Mesenchymal stem cell (in vitro differentiated cells and primary cell): ENCODE data around the gene CD8A.

Experiments
- DNase-seq: peaks from one replicate; pipeline ENCODE4 v3.0.0-alpha.2; 2013
- H2AFZ ChIP-seq: one replicate; pipeline ENCODE4 v1.6.1; 2013; ENCODE audit warnings: low read depth, mild to moderate bottlenecking, control low read depth, inconsistent platforms, low read length, moderate library complexity
- H2AK5ac ChIP-seq: 2 replicates; pipeline ENCODE4 v1.6.1; 2013; ENCODE audit warnings: low read length, moderate library complexity, mild to moderate bottlenecking, inconsistent platforms; ENCODE audit not compliant: severe bottlenecking
- H2BK120ac ChIP-seq: one replicate; pipeline ENCODE4 v1.6.1; 2013; ENCODE audit warnings: low read depth, mild to moderate bottlenecking, inconsistent platforms, low read length, moderate library complexity
- H2BK12ac ChIP-seq, 2 experiments: one replicate each; pipeline ENCODE4 v1.6.1; 2013; ENCODE audit warnings: inconsistent platforms in 2 of 2, low read length in 2 of 2, mild to moderate bottlenecking in 2 of 2, moderate library complexity in 2 of 2, control low read depth in 1 of 2
- H2BK15ac ChIP-seq: one replicate; pipeline ENCODE4 v1.6.1; 2013; ENCODE audit warnings: mild to moderate bottlenecking, low read depth, inconsistent platforms; ENCODE audit not compliant: poor library complexity, severe bottlenecking
- H2BK5ac ChIP-seq: 2 replicates; pipeline ENCODE4 v1.6.1; 2013; ENCODE audit warnings: low read depth, mild to moderate bottlenecking, low read length, control low read depth, inconsistent platforms; ENCODE audit not compliant: poor library complexity, severe bottlenecking
- H3K14ac ChIP-seq, 2 experiments: one replicate each; pipeline ENCODE4 v1.6.1; 2013; ENCODE audit warnings: inconsistent platforms in 2 of 2, low read length in 2 of 2, control low read depth in 1 of 2, mild to moderate bottlenecking in 1 of 2, moderate library complexity in 1 of 2
- H3K18ac ChIP-seq, 2 experiments: one replicate each; pipeline ENCODE4 v1.6.1; 2013; ENCODE audit warnings: inconsistent platforms in 2 of 2, low read length in 2 of 2, control low read depth in 1 of 2, low read depth in 1 of 2, mild to moderate bottlenecking in 1 of 2
- H3K23ac ChIP-seq, 2 experiments: one replicate each; pipeline ENCODE4 v1.6.1; 2013; ENCODE audit warnings: inconsistent platforms in 2 of 2, low read length in 2 of 2, mild to moderate bottlenecking in 2 of 2, moderate library complexity in 2 of 2, control low read depth in 1 of 2
- H3K27ac ChIP-seq: 2 replicates; pipeline ENCODE4 v1.5.1; 2013; ENCODE audit warnings: mild to moderate bottlenecking, moderate library complexity, low read length, control low read depth, inconsistent platforms; ENCODE audit not compliant: poor library complexity, severe bottlenecking
- H3K27me3 ChIP-seq, 2 experiments: 2 replicates each; pipeline versions ENCODE4 v1.6.1 to v1.7.0; 2013; ENCODE audit warnings: low read length in 2 of 2, mild to moderate bottlenecking in 2 of 2, moderate library complexity in 2 of 2, control low read depth in 1 of 2, inconsistent platforms in 1 of 2; ENCODE audit not compliant: control insufficient read depth in 1 of 2, insufficient read depth in 1 of 2
- H3K36me3 ChIP-seq, 2 experiments: 2 replicates each; pipeline versions ENCODE4 v1.6.1 to v1.7.0; 2013; ENCODE audit warnings: low read length in 2 of 2, control low read depth in 1 of 2, inconsistent platforms in 1 of 2, low read depth in 1 of 2, mild to moderate bottlenecking in 1 of 2; ENCODE audit not compliant: insufficient read depth in 2 of 2, control insufficient read depth in 1 of 2
- H3K4ac ChIP-seq, 2 experiments: one replicate each; pipeline ENCODE4 v1.6.1; 2013; ENCODE audit warnings: inconsistent platforms in 2 of 2, low read length in 2 of 2, mild to moderate bottlenecking in 2 of 2, moderate library complexity in 2 of 2, control low read depth in 1 of 2, low read depth in 1 of 2
- H3K4me1 ChIP-seq: 2 replicates; pipeline ENCODE4 v1.6.1; 2013; ENCODE audit warnings: low read depth, low read length, control low read depth; ENCODE audit not compliant: control insufficient read depth, insufficient read depth
- H3K4me2 ChIP-seq: 2 replicates; pipeline ENCODE4 v1.6.1; 2013; ENCODE audit warnings: low read length, mild to moderate bottlenecking, inconsistent platforms; ENCODE audit not compliant: poor library complexity, severe bottlenecking
- H3K4me3 ChIP-seq, 2 experiments: 2 replicates each; pipeline versions ENCODE4 v1.5.1 to v1.7.0; 2013; ENCODE audit warnings: low read length in 2 of 2, mild to moderate bottlenecking in 2 of 2, control low read depth in 1 of 2, low read depth in 1 of 2; ENCODE audit not compliant: insufficient read depth in 1 of 2
- H3K79me1 ChIP-seq: replicated peaks from 2 replicates; pipeline ENCODE4 v1.6.1; 2013; ENCODE audit warnings: mild to moderate bottlenecking, control low read depth, low read length, inconsistent platforms; ENCODE audit not compliant: poor library complexity, severe bottlenecking
- H3K9ac ChIP-seq: 2 replicates; pipeline ENCODE4 v1.7.0; 2013; ENCODE audit warnings: mild to moderate bottlenecking, low read length, moderate library complexity
- H3K9me3 ChIP-seq: 2 replicates; pipeline ENCODE4 v1.7.0; 2013; ENCODE audit warnings: mild to moderate bottlenecking, low read length; ENCODE audit not compliant: control insufficient read depth
- H4K8ac ChIP-seq: one replicate; pipeline ENCODE4 v1.6.1; 2013; ENCODE audit warnings: inconsistent platforms, mild to moderate bottlenecking, low read length, moderate library complexity
- H4K91ac ChIP-seq: one replicate; pipeline ENCODE4 v1.6.1; 2013; ENCODE audit warnings: mild to moderate bottlenecking, low read length, inconsistent platforms
- WGBS: methylation state at CpG from one replicate; pipeline ENCODE4 v1.1.7; 2013; ENCODE audit warnings: mixed read lengths; 5-methylcytosine and 5-hydroxymethylcytosine counted together

Gene CD8A

DNA sequence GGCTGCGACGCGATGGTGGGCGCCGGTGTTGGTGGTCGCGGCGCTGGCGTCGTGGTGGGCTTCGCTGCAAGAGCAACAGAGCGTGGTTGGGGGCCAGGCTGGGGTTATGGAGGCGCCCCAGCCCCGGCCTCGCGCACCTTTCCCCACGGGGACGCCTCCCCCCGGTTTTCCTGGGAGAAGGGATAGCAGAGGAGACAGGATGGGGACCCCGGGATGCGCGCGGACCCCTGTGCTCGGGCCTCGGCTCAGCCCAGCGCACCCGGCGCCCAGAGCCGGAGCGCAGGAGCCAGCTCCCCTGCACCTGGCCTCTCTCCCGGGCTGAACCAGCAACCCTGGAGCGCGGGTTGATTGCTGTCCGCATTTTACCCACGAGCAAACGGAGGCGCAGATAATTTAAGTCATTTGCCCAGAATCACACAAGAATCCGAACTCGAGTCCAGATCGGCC is 1.0 kb downstream of the CD8A start:
- no peak overlapping the region for H3K27ac ChIP-seq
- no peak overlapping the region for H4K8ac ChIP-seq
- peaks cover 75 to 90% of the 10 kb centered on the region in 2 experiments for H3K27me3 ChIP-seq
- no peak overlapping the region for H3K4me2 ChIP-seq
- 25% methylated on average over 26 of the region's 40 CpGs for WGBS
- no peak overlapping the region for H3K4ac ChIP-seq
- H3K79me1 ChIP-seq: no peaks in the 10 kb centered on the region
- H3K9me3 ChIP-seq: no peaks in the 10 kb centered on the region
- no peak overlapping the region for H2AK5ac ChIP-seq
- H2BK120ac ChIP-seq: no peak overlapping the region
- H2AFZ ChIP-seq: no peak overlapping the region
- H3K36me3 ChIP-seq: no peaks in the 10 kb centered on the region
- H3K9ac ChIP-seq: no peak overlapping the region
- H3K14ac ChIP-seq: no peak overlapping the region
- H3K18ac ChIP-seq: no peak overlapping the region
- no peak overlapping the region for H2BK12ac ChIP-seq
- no peak for DNase-seq
- H2BK15ac ChIP-seq: no peak overlapping the region
- H4K91ac ChIP-seq: no peak overlapping the region
- no peak overlapping the region for H3K4me3 ChIP-seq
- H2BK5ac ChIP-seq: no peak overlapping the region
- peaks cover 17% of the 10 kb centered on the region for H3K4me1 ChIP-seq
- no peak overlapping the region for H3K23ac ChIP-seq

DNA sequence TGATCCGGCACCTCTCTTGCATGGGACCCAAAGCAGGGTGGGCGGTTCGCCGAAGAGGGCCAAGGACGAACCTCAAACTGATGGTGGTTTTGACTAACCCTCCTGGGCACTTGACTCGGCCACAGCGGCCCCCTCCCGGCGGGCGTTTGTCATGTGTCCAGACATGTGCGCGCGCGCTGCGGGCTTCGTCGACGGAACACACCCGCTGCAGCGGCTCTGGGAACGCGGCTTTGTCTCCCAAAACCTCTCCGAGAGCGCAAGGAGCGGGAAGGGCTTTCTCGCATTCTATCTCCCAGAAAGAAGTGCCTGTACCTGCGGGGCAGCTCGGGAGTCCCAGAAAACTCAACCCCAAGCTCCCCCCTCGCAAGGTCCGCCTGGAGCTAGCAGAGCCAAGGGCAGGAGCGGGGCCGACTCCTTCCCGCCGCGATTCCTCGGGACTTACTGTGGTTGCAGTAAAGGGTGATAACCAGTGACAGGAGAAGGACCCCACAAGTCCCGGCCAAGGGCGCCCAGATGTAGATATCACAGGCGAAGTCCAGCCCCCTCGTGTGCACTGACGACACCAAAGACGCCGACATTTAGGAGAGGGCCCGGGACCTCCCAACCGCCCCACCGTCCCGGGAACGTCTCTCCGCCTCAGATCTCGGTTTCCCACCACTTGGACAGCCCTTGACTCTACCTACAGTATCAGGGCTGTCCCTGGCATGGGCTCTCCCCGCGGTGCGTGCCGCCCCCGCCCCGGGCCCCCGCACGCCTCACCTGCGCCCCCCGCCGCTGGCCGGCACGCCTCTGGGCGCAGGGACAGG is 1.6 kb downstream of the CD8A start:
- no peak overlapping the region for H3K27ac ChIP-seq
- H3K4me1 ChIP-seq: peaks cover 17% of the 10 kb centered on the region
- H2AFZ ChIP-seq: no peak overlapping the region

DNA sequence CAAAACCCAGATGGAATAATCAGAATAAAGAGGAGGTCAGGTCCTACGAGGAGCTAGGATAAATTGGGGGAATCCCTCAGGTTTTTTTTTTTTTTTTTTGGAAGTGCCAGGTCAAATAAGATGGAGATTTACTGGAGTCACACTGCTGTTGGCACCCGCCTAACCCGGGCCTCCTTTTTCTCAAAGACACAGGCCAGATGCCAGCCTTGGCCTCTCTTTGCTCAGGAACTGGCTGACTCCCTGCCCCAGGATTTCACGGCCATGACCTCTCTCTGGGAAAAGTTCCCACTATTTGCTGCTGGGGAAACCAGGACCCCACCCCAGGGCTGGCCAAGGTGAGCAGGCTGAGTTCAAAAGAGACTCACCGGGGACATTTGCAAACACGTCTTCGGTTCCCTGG is 2.5 kb downstream of the CD8A start:
- H4K8ac ChIP-seq: no peak overlapping the region
- no peak overlapping the region for H3K4ac ChIP-seq
- no peak overlapping the region for H3K27ac ChIP-seq
- H3K23ac ChIP-seq: no peak overlapping the region
- H3K14ac ChIP-seq: no peak overlapping the region
- peaks cover 64 to 84% of the 10 kb centered on the region in 2 experiments for H3K27me3 ChIP-seq
- no peak overlapping the region for H2BK12ac ChIP-seq
- no peak overlapping the region for H2BK5ac ChIP-seq
- peaks cover 17% of the 10 kb centered on the region for H3K4me1 ChIP-seq
- H3K18ac ChIP-seq: no peak overlapping the region
- no peak for DNase-seq
- no peaks in the 10 kb centered on the region for H3K79me1 ChIP-seq
- H3K4me2 ChIP-seq: no peak overlapping the region
- WGBS: 78% methylated on average over 6 of the region's 7 CpGs
- H3K36me3 ChIP-seq: no peaks in the 10 kb centered on the region
- H2AFZ ChIP-seq: no peak overlapping the region
- H2BK15ac ChIP-seq: no peak overlapping the region
- H4K91ac ChIP-seq: no peak overlapping the region
- no peaks in the 10 kb centered on the region for H3K9me3 ChIP-seq
- H3K4me3 ChIP-seq: no peak overlapping the region
- no peak overlapping the region for H2BK120ac ChIP-seq
- no peak overlapping the region for H3K9ac ChIP-seq
- no peak overlapping the region for H2AK5ac ChIP-seq

More for the DNA sequence above, 1.6 kb downstream of the CD8A start:
- H3K4me2 ChIP-seq: no peak overlapping the region
- H3K36me3 ChIP-seq: no peaks in the 10 kb centered on the region
- H3K79me1 ChIP-seq: no peaks in the 10 kb centered on the region
- no peak overlapping the region for H3K9ac ChIP-seq
- H2BK12ac ChIP-seq: no peak overlapping the region
- no peak overlapping the region for H3K4me3 ChIP-seq
- H3K23ac ChIP-seq: no peak overlapping the region
- no peak overlapping the region for H3K4ac ChIP-seq
- H4K8ac ChIP-seq: no peak overlapping the region
- H2AK5ac ChIP-seq: no peak overlapping the region
- no peak overlapping the region for H2BK15ac ChIP-seq
- no peak overlapping the region for H2BK120ac ChIP-seq
- H4K91ac ChIP-seq: no peak overlapping the region
- no peak overlapping the region for H3K18ac ChIP-seq
- H3K14ac ChIP-seq: no peak overlapping the region
- H3K9me3 ChIP-seq: no peaks in the 10 kb centered on the region
- H3K27me3 ChIP-seq: peaks cover 69 to 90% of the 10 kb centered on the region in 2 experiments
- no peak overlapping the region for H2BK5ac ChIP-seq
- WGBS: 11% methylated on average over 55 of the region's 64 CpGs
- no peak for DNase-seq

DNA sequence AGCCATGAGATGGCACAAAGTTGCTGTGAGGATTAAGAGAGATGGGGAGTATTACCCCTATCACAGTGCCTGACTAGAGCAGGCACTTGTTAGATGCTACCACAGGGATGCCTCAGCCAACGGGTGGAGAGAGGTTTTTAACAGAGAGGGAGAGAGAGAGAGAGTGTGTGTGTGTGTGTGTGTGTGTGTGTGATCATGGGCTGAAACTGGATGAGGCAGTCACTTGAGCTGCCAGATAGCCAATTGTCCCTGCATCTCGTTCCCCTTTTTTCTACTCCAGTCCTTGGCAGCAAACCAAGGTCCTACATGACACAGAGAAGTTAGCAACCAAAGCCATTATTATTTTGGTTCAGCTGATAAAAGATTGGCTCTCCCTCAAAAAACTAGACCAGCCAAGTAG is 3.0 kb downstream of the CD8A start:
- Histone ChIP-seq H3K79me1 (no peaks in the 10 kb centered on the region), H3K9me3 (no peaks in the 10 kb centered on the region), H3K23ac (no peak overlapping the region), H4K91ac (no peak overlapping the region), H3K4ac (no peak overlapping the region), H3K4me3 (no peak overlapping the region), H2AFZ (no peak overlapping the region), H3K36me3 (no peaks in the 10 kb centered on the region), H4K8ac (no peak overlapping the region), H2BK5ac (no peak overlapping the region), H3K18ac (no peak overlapping the region), H3K14ac (no peak overlapping the region), H3K4me1 (peaks cover 17% of the 10 kb centered on the region), H2AK5ac (no peak overlapping the region), H2BK120ac (no peak overlapping the region), H3K27me3 (peaks cover 62 to 79% of the 10 kb centered on the region in 2 experiments), H2BK15ac (no peak overlapping the region), H2BK12ac (no peak overlapping the region), H3K9ac (no peak overlapping the region), H3K27ac (no peak overlapping the region), H3K4me2 (no peak overlapping the region)
- 66% methylated on average over 2 of the region's 2 CpGs for WGBS
- no peak for DNase-seq
